ENCODE data around the gene CDK1.
A peak's percentile ranks its signal among the peaks of the same experiment; 100 is the strongest.

CDK1 gene

GRCh38 chr10:60760711-60761210 is 17.5 kb upstream of the CDK1 start:
- TF ChIP-seq POLR2A (IDR thresholded peaks at IDR 0.05; ENCODE audit: extremely low read depth, insufficient read length) = no peak
- no peak for TF ChIP-seq MYC (IDR thresholded peaks at IDR 0.05; ENCODE audit: low read depth, low read length)
- no peak for TF ChIP-seq MAX (IDR thresholded peaks at IDR 0.05; ENCODE audit: low read depth, low read length)
- TF ChIP-seq, protein P1, sequence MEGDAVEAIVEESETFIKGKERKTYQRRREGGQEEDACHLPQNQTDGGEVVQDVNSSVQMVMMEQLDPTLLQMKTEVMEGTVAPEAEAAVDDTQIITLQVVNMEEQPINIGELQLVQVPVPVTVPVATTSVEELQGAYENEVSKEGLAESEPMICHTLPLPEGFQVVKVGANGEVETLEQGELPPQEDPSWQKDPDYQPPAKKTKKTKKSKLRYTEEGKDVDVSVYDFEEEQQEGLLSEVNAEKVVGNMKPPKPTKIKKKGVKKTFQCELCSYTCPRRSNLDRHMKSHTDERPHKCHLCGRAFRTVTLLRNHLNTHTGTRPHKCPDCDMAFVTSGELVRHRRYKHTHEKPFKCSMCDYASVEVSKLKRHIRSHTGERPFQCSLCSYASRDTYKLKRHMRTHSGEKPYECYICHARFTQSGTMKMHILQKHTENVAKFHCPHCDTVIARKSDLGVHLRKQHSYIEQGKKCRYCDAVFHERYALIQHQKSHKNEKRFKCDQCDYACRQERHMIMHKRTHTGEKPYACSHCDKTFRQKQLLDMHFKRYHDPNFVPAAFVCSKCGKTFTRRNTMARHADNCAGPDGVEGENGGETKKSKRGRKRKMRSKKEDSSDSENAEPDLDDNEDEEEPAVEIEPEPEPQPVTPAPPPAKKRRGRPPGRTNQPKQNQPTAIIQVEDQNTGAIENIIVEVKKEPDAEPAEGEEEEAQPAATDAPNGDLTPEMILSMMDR (IDR thresholded peaks at IDR 0.05; ENCODE audit: low read depth, low read length) = no peak
- DNase-seq (ENCODE audit: low read depth) = no peak
- H3K4me3 ChIP-seq (ENCODE audit: low read depth, low read length) = no peak overlapping the region

GRCh38 chr10:60762554-60762953 is 15.7 kb upstream of the CDK1 start:
- TF ChIP-seq, protein P1 (IDR thresholded peaks at IDR 0.05; ENCODE audit: low read depth, low read length) = no peak
- no peak for TF ChIP-seq POLR2A (IDR thresholded peaks at IDR 0.05; ENCODE audit: extremely low read depth, insufficient read length)
- TF ChIP-seq MAX (IDR thresholded peaks at IDR 0.05; ENCODE audit: low read depth, low read length) = no peak
- no peak for TF ChIP-seq MYC (IDR thresholded peaks at IDR 0.05; ENCODE audit: low read depth, low read length)
- no peak overlapping the region for H3K4me3 ChIP-seq (ENCODE audit: low read depth, low read length)
- DNase-seq (ENCODE audit: low read depth) = no peak

- no peak for DNase-seq (ENCODE audit: low read depth)
- no peak overlapping the region for H3K4me3 ChIP-seq (ENCODE audit: low read depth, low read length)
- TF ChIP-seq MAX (IDR thresholded peaks at IDR 0.05; ENCODE audit: low read depth, low read length) = no peak
- no peak for TF ChIP-seq MYC (IDR thresholded peaks at IDR 0.05; ENCODE audit: low read depth, low read length)
- no peak for TF ChIP-seq POLR2A (IDR thresholded peaks at IDR 0.05; ENCODE audit: extremely low read depth, insufficient read length)
- TF ChIP-seq, protein P1 (IDR thresholded peaks at IDR 0.05; ENCODE audit: low read depth, low read length) = no peak
Observed at GRCh38 chr10:60767424-60767823, 10.9 kb upstream of the CDK1 start.

DNA sequence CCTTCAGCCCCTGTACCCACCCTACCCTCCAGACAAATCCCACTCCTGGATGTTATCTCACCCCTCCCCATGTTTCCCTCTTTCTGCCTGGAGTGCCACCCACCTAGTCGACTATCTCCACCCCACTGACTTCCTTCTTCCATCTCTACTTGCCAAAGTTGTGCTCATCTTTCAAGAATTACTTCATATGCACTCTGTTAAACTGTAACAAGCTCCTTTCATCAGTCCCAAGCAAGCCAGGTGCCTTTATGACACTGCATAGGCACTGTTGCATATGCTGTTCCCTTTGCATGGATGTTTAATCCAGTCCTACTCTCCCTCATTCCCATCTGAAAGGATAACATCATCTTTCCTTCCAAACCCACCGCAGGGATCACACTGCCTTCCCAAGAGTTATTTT is 8.9 kb upstream of the CDK1 start:
- no peak for DNase-seq (ENCODE audit: low read depth)
- H3K4me3 ChIP-seq (ENCODE audit: low read depth, low read length) = no peak overlapping the region
- TF ChIP-seq POLR2A (IDR thresholded peaks at IDR 0.05; ENCODE audit: extremely low read depth, insufficient read length) (no peak), MYC (IDR thresholded peaks at IDR 0.05; ENCODE audit: low read depth, low read length) (no peak), MAX (IDR thresholded peaks at IDR 0.05; ENCODE audit: low read depth, low read length) (no peak)
- TF ChIP-seq, protein P1 (IDR thresholded peaks at IDR 0.05; ENCODE audit: low read depth, low read length) = no peak

- TF ChIP-seq, protein P1 (IDR thresholded peaks at IDR 0.05; ENCODE audit: low read depth, low read length) = no peak
- TF ChIP-seq POLR2A (IDR thresholded peaks at IDR 0.05; ENCODE audit: extremely low read depth, insufficient read length) (no peak), MAX (IDR thresholded peaks at IDR 0.05; ENCODE audit: low read depth, low read length) (no peak)
- no peak for DNase-seq (ENCODE audit: low read depth)
- H3K4me3 ChIP-seq (ENCODE audit: low read depth, low read length) = peak overlapping the region; percentile 50
Observed at GRCh38 chr10:60777696-60778213, 523 bp upstream of the CDK1 start.

All from NB4 (cell line).